Measurements from ENCODE around the gene SH2D3C. TPM values are rescaled to one million over a fixed set of nuclear protein-coding genes. Genes with fewer than 3 reads are reported as not detected.
A peak's percentile ranks its signal among the peaks of the same experiment; 100 is the strongest.

The SH2D3C gene
- total and polyA plus RNA-seq, 2 donors, result 18.2 to 25.1 TPM

DNA sequence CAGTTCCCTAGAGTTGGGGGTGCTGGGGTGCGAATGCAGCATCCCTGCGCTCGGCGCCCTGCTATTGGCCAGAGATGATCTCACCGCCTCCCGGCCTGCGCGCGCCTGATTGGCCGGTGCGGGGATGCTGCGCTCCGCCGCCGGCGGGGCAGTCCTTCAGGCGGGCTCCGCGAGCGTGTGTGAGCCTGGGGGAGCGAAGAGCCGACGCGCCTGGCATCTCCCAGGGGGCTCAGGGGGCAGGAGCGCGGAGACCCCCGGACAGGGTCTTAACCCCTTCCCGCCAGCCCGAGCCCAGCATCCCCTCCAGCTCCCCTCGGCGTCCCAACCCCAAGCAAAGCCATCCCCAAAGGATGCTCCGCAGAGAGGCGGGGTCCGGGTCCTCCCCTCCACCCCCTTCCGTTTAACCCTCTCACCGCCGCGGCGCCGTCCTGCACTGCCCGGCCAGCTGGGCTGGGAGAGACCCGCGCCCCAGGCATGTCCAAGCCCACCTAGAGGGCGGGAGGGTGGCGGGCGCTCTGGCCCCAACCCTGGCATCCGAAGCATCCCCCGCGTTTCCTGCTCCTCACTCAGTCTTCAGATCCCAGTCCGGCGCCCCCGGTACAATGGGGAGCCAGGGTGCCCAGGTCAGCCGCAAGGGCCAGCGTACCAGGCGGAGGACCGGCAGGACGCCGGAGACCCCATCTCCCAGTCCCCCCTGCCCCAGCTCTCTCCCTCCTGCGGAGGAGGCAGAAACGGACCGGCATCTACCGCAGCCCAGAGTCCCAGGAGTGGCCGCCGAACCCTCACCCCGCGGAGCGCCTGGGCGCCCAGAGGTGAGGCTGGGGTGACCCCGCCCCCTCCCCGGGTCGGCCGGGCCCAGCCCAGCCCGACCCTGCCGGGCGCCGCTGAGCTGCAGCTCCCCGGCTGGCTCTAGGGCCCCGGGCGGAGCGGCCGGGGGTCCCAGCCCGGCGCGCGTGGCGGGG is 24.1 kb downstream of the SH2D3C start:
- Histone ChIP-seq H3K27ac (ENCODE audit: low read depth in 1 of 2, low read length in 1 of 2) (no peak overlapping the region), H3K4me1 (ENCODE audit: control insufficient read depth in 2 of 2, insufficient read depth in 2 of 2, low read length in 2 of 2) (no peaks in the 10 kb centered on the region), H3K9me3 (ENCODE audit: control insufficient read depth in 2 of 2, insufficient read depth in 1 of 2, low read length in 1 of 2) (no peaks in the 10 kb centered on the region), H3K4me3 (ENCODE audit: low read length in 2 of 2) (no peak overlapping the region), H3K27me3 (ENCODE audit: control insufficient read depth in 2 of 2, insufficient read depth in 1 of 2, low read length in 1 of 2) (peaks cover 0 to 9% of the 10 kb centered on the region in 2 donors), H3K36me3 (ENCODE audit: control insufficient read depth in 2 of 2, insufficient read depth in 2 of 2, low read length in 1 of 2) (peaks cover 69 to 71% of the 10 kb centered on the region in 2 donors)
- WGBS, result 95% methylated on average over 86 of the region's 86 CpGs
- DNase-seq (ENCODE audit: low read depth in 6 of 9, low spot score in 9 of 9), result no peak

DNA sequence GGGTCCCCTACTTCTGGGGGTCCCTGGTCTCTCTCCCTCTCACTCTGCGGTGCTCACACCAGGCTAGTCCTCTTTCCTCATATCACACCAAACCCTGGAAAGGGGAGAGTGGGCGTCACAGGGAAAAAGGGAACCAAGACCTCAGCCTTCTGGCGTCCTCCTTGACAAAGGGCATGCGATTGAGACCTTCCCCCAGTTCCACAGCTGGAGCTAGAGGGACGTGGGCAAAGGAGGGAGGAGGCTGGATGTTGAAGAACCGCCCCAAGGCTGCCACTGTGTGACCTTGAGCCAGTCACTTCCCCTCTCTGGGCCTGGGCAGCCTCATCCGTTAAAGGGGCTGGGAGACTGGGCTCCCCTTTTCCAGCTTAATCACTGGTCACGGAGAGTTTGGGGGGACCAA is 24.8 kb downstream of the SH2D3C start:
- no peaks in the 10 kb centered on the region for H3K9me3 ChIP-seq (ENCODE audit: control insufficient read depth in 2 of 2, insufficient read depth in 1 of 2, low read length in 1 of 2)
- peaks cover 71 to 72% of the 10 kb centered on the region in 2 donors for H3K36me3 ChIP-seq (ENCODE audit: control insufficient read depth in 2 of 2, insufficient read depth in 2 of 2, low read length in 1 of 2)
- no peaks in the 10 kb centered on the region for H3K4me1 ChIP-seq (ENCODE audit: control insufficient read depth in 2 of 2, insufficient read depth in 2 of 2, low read length in 2 of 2)
- H3K27ac ChIP-seq (ENCODE audit: low read depth in 1 of 2, low read length in 1 of 2), result no peak overlapping the region
- no peak for DNase-seq (ENCODE audit: low read depth in 6 of 9, low spot score in 9 of 9)
- 95% methylated on average over 8 of the region's 8 CpGs for WGBS
- no peak overlapping the region for H3K4me3 ChIP-seq (ENCODE audit: low read length in 2 of 2)
- peaks cover 0 to 9% of the 10 kb centered on the region in 2 donors for H3K27me3 ChIP-seq (ENCODE audit: control insufficient read depth in 2 of 2, insufficient read depth in 1 of 2, low read length in 1 of 2)

DNA sequence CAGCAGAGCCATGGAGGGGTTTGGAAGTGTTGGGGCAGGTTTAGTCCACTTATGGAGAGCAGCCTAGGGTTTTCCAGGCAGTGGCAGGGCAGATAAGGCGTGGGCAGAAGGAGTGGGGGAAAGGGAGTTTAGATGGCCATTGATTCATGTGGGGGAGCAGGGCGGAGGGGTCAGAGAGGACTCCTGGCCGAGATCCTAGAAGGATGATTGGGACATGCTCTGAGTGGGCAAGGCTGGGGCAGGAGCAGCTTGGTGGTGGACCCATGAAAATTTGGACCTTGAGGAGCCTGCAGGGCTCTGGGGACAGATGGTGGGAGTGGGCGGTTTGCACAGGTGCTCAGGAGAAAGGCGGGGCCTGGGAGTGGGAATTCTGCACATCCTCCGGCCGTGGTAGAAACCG is 25.3 kb downstream of the SH2D3C start:
- no peaks in the 10 kb centered on the region for H3K4me1 ChIP-seq (ENCODE audit: control insufficient read depth in 2 of 2, insufficient read depth in 2 of 2, low read length in 2 of 2)
- H3K36me3 ChIP-seq (ENCODE audit: control insufficient read depth in 2 of 2, insufficient read depth in 2 of 2, low read length in 1 of 2), result peaks cover 71 to 72% of the 10 kb centered on the region in 2 donors
- no peak overlapping the region for H3K4me3 ChIP-seq (ENCODE audit: low read length in 2 of 2)
- no peaks in the 10 kb centered on the region for H3K9me3 ChIP-seq (ENCODE audit: control insufficient read depth in 2 of 2, insufficient read depth in 1 of 2, low read length in 1 of 2)
- no peak overlapping the region for H3K27ac ChIP-seq (ENCODE audit: low read depth in 1 of 2, low read length in 1 of 2)
- 98% methylated on average over 8 of the region's 8 CpGs for WGBS
- DNase-seq (ENCODE audit: low read depth in 6 of 9, low spot score in 9 of 9), result no peak
- H3K27me3 ChIP-seq (ENCODE audit: control insufficient read depth in 2 of 2, insufficient read depth in 1 of 2, low read length in 1 of 2), result peaks cover 0 to 9% of the 10 kb centered on the region in 2 donors

DNA sequence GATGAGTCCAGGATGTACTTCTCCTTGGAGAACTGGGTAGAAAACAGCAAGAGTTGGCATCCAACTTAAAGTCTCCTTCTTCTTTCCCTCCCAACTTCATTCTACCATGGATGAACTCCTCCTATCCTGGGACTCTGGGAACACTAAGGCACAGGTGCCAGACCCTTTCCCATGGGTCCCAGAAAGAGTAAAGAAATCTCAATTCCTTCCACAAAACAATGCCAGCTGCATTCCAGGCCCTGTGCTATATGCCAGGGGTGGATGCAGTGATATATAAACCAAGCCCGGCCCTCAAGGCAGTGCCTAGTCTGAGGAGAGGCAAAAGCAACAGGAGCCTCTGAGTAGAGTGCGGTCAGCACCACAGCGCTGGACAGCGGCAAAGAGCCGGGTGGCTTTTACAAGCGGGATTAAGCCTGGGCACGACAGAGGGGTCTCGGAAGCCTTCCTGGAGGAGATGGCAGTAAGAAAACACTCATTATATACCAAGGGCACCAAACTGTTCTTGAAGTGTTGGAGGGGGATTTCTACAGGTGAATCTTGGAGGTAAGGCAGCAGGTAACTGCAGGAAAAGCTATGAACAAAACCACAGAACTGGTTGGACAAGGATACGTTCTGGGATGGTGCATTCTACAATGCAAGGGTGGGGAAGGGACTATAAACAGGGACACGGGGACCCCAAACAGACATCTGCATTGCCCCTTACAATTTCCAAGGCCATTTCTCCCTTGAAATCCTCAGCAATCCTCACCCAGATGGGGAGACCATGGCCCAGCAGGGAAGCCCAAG is 27.0 kb downstream of the SH2D3C start:
- peaks cover 0 to 2% of the 10 kb centered on the region in 2 donors for H3K9me3 ChIP-seq (ENCODE audit: control insufficient read depth in 2 of 2, insufficient read depth in 1 of 2, low read length in 1 of 2)
- H3K4me3 ChIP-seq (ENCODE audit: low read length in 2 of 2), result no peak overlapping the region
- peaks cover 79 to 84% of the 10 kb centered on the region in 2 donors for H3K36me3 ChIP-seq (ENCODE audit: control insufficient read depth in 2 of 2, insufficient read depth in 2 of 2, low read length in 1 of 2)
- H3K4me1 ChIP-seq (ENCODE audit: control insufficient read depth in 2 of 2, insufficient read depth in 2 of 2, low read length in 2 of 2), result peaks cover 0 to 3% of the 10 kb centered on the region in 2 donors
- no peak overlapping the region for H3K27ac ChIP-seq (ENCODE audit: low read depth in 1 of 2, low read length in 1 of 2)
- WGBS, result 97% methylated on average over 10 of the region's 10 CpGs
- DNase-seq (ENCODE audit: low read depth in 6 of 9, low spot score in 9 of 9), result no peak
- peaks cover 0 to 9% of the 10 kb centered on the region in 2 donors for H3K27me3 ChIP-seq (ENCODE audit: control insufficient read depth in 2 of 2, insufficient read depth in 1 of 2, low read length in 1 of 2)

DNA sequence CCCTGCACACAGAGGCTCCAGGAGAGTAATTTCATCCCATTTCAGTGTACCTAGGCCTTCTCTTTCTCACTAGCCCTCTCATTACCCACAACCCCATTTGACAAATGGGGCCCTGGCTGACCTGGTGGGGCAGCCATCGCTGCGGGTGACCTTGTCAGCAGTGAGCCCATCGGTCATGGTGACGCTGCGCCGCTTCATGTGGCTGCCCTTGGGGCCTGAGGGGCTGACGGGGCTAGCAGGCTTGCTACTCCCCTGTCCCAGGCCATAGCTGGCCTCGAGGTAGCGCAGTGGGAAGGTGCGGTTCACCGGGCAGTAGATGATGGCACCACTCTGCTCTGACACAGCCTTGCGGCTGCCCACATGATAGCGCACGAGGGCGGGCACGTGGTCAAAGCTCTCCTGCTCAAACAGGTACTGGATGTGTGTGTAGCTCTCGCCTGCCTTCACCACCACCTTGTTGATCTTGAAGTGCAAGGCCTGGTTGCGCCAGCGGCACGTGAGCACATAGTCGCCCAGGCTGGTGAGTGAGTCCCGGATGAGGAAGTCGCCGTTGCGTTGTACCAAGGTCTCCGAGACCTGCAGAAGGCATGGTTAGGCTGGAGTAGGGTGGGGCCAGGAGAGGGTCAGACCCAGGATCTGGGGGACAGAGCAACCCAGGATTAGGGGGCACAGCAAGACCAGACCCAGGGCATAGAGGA is 29.2 kb downstream of the SH2D3C start:
- no peak for DNase-seq (ENCODE audit: low read depth in 6 of 9, low spot score in 9 of 9)
- WGBS, result 98% methylated on average over 26 of the region's 26 CpGs
- Histone ChIP-seq H3K4me1 (ENCODE audit: control insufficient read depth in 2 of 2, insufficient read depth in 2 of 2, low read length in 2 of 2) (peaks cover 0 to 3% of the 10 kb centered on the region in 2 donors), H3K4me3 (ENCODE audit: low read length in 2 of 2) (no peak overlapping the region), H3K27me3 (ENCODE audit: control insufficient read depth in 2 of 2, insufficient read depth in 1 of 2, low read length in 1 of 2) (no peaks in the 10 kb centered on the region), H3K9me3 (ENCODE audit: control insufficient read depth in 2 of 2, insufficient read depth in 1 of 2, low read length in 1 of 2) (peaks cover 0 to 2% of the 10 kb centered on the region in 2 donors), H3K36me3 (ENCODE audit: control insufficient read depth in 2 of 2, insufficient read depth in 2 of 2, low read length in 1 of 2) (peaks cover 86 to 92% of the 10 kb centered on the region in 2 donors), H3K27ac (ENCODE audit: low read depth in 1 of 2, low read length in 1 of 2) (no peak overlapping the region)

DNA sequence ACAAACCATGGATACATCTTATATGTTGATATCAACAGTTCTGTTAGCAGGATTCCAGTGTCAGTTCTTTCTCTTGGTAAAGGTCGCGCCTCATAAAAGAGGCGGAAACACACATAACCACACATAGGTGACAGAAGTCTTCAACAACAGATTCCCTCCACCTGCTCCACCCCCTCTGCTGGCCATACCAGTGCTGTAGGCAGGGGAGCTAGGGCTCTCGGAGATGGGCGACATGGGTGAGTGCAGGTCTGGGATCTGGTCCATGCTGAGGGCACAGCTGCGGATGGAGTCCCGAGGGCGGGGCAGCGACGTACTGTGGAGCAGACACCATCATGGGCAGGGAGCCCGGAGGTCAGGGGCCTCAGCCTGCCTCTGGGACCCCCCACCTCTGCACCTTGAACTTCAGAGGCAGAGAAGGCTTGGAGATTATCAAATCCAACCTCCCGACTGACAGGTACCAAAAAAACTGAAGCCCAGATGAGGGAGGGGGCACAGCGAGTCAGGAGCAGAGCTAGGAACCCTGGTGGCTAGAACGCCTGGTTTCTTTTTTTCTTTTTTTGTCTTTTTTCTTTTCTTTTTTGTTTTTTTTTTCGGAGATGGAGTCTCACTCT is 31.4 kb downstream of the SH2D3C start:
- H3K4me1 ChIP-seq (ENCODE audit: control insufficient read depth in 2 of 2, insufficient read depth in 2 of 2, low read length in 2 of 2), result peaks cover 0 to 3% of the 10 kb centered on the region in 2 donors
- H3K27ac ChIP-seq (ENCODE audit: low read depth in 1 of 2, low read length in 1 of 2), result no peak overlapping the region
- peaks cover 89 to 91% of the 10 kb centered on the region in 2 donors for H3K36me3 ChIP-seq (ENCODE audit: control insufficient read depth in 2 of 2, insufficient read depth in 2 of 2, low read length in 1 of 2)
- peaks cover 0 to 2% of the 10 kb centered on the region in 2 donors for H3K9me3 ChIP-seq (ENCODE audit: control insufficient read depth in 2 of 2, insufficient read depth in 1 of 2, low read length in 1 of 2)
- peak in 1 of 9 donors; percentile 37 for DNase-seq (ENCODE audit: low read depth in 6 of 9, low spot score in 9 of 9)
- H3K27me3 ChIP-seq (ENCODE audit: control insufficient read depth in 2 of 2, insufficient read depth in 1 of 2, low read length in 1 of 2), result no peaks in the 10 kb centered on the region
- 90% methylated on average over 15 of the region's 15 CpGs for WGBS
- no peak overlapping the region for H3K4me3 ChIP-seq (ENCODE audit: low read length in 2 of 2)

DNA sequence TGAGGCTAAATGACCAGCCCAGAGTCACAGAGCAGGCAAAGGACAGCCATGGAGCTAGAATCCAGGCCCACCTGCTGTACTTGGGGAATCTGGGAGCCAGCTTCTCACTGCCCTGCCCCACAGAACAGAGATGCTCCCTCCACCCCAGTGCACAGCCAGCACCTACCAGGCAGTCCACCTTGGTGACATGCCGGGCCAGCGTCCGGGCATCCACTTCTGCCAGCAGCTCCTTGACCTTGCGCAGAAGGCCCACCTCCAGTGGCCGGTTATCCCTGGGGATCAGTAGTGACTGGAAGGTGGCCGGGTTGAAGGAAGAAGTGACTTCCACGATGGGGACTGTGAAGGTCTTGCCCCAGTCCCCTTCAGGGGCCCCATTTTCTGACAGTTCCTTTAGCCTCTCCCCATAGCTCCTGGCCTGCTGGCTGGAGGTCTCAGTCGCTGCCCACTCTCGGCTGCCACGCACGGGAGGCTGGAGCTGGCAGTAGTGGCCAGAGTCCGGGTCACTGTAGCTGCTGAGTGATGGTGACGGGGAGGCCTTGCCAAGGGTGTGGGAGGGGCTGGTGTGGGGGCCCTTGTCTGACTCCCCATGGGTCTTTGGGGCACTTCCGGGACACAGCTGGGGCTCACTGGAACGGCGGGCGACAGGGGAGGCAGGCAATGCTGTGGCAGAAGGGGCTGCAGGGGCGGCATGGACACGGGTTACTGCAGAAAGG is 33.9 kb downstream of the SH2D3C start:
- H3K4me3 ChIP-seq (ENCODE audit: low read length in 2 of 2), result no peak overlapping the region
- H3K4me1 ChIP-seq (ENCODE audit: control insufficient read depth in 2 of 2, insufficient read depth in 2 of 2, low read length in 2 of 2), result peaks cover 0 to 8% of the 10 kb centered on the region in 2 donors
- no peak overlapping the region for H3K27ac ChIP-seq (ENCODE audit: low read depth in 1 of 2, low read length in 1 of 2)
- no peak for DNase-seq (ENCODE audit: low read depth in 6 of 9, low spot score in 9 of 9)
- no peaks in the 10 kb centered on the region for H3K27me3 ChIP-seq (ENCODE audit: control insufficient read depth in 2 of 2, insufficient read depth in 1 of 2, low read length in 1 of 2)
- WGBS, result 98% methylated on average over 19 of the region's 19 CpGs
- peaks cover under 1 to 5% of the 10 kb centered on the region in 2 donors for H3K9me3 ChIP-seq (ENCODE audit: control insufficient read depth in 2 of 2, insufficient read depth in 1 of 2, low read length in 1 of 2)
- peaks cover 89% of the 10 kb centered on the region in 2 donors for H3K36me3 ChIP-seq (ENCODE audit: control insufficient read depth in 2 of 2, insufficient read depth in 2 of 2, low read length in 1 of 2)

Measured in thymus (tissue), 11 donors.